Loucy (cell line): Measurements from ENCODE around the gene FDCSP.

Source experiments
- H2AFZ ChIP-seq: fragments of 200-600 bp; sonication (generic); 2 replicates; pipeline ENCODE4 v1.6.0; 2016; ENCODE audit warnings: antibody characterized with exemption, mild to moderate bottlenecking, low read length, moderate library complexity
- H3F3A ChIP-seq: fragments of 200-600 bp; 2 replicates; pipeline ENCODE4 v1.6.0; 2016; ENCODE audit warnings: antibody characterized with exemption, low read depth, mild to moderate bottlenecking
- H3K27me3 ChIP-seq: fragments of 200-600 bp; sonication (generic); 2 replicates; pipeline ENCODE4 v1.6.1; 2014; ENCODE audit warnings: low read length, mild to moderate bottlenecking; ENCODE audit not compliant: insufficient read depth, poor library complexity, severe bottlenecking
- H3K36me3 ChIP-seq: fragments of 200-600 bp; sonication (generic); 2 replicates; pipeline ENCODE4 v1.6.1; 2016; ENCODE audit warnings: low read length; ENCODE audit not compliant: insufficient read depth
- H3K4me1 ChIP-seq: fragments of 200-600 bp; sonication (generic); 2 replicates; pipeline ENCODE4 v1.5.1; 2014; ENCODE audit warnings: low read length, mild to moderate bottlenecking; ENCODE audit not compliant: insufficient read depth, poor library complexity, severe bottlenecking
- H3K4me2 ChIP-seq: fragments of 200-600 bp; sonication (generic); 2 replicates; pipeline ENCODE4 v1.6.0; 2014; ENCODE audit warnings: antibody characterized with exemption, low read length, low read depth, mild to moderate bottlenecking; ENCODE audit not compliant: poor library complexity, severe bottlenecking
- H3K4me3 ChIP-seq: fragments of 200-600 bp; sonication (generic); 2 replicates; pipeline ENCODE4 v1.5.1; 2014; ENCODE audit warnings: low read length, mild to moderate bottlenecking, mixed read lengths; ENCODE audit not compliant: poor library complexity, severe bottlenecking
- H3K79me2 ChIP-seq: fragments of 200-600 bp; sonication (generic); 2 replicates; pipeline ENCODE4 v1.6.1; 2014; ENCODE audit warnings: low read length; ENCODE audit not compliant: insufficient read depth
- H3K9ac ChIP-seq: fragments of 200-600 bp; sonication (generic); 2 replicates; pipeline ENCODE4 v1.6.0; 2014; ENCODE audit warnings: mild to moderate bottlenecking, low read depth, low read length, moderate library complexity; ENCODE audit not compliant: poor library complexity, severe bottlenecking
- H3K9me2 ChIP-seq: fragments of 200-600 bp; sonication (generic); replicated peaks from 2 replicates; pipeline ENCODE4 v1.6.1; 2016; ENCODE audit warnings: low read depth, low read length, mixed read lengths
- H3K9me3 ChIP-seq: fragments of 200-600 bp; sonication (generic); 2 replicates; pipeline ENCODE4 v1.6.1; 2014; ENCODE audit warnings: mild to moderate bottlenecking, antibody characterized with exemption, low read length, low read depth; ENCODE audit not compliant: insufficient read depth
- H4K20me1 ChIP-seq: fragments of 200-600 bp; sonication (generic); 2 replicates; pipeline ENCODE4 v1.6.0; 2014; ENCODE audit warnings: antibody characterized with exemption, low read length, mild to moderate bottlenecking; ENCODE audit not compliant: insufficient read depth, poor library complexity, severe bottlenecking
- EZH2phosphoT487 ChIP-seq: fragments of 200-600 bp; IDR thresholded peaks from 2 replicates; pipeline ENCODE4 v1.6.1; 2018; ENCODE audit warnings: antibody characterized with exemption, mild to moderate bottlenecking, moderate library complexity, borderline replicate concordance
- TF ChIP-seq, protein P1 (sequence below): fragments of 200-600 bp; sonication (generic); conservative IDR thresholded peaks from 2 replicates; pipeline ENCODE4 v1.5.1; 2014; ENCODE audit warnings: mild to moderate bottlenecking, antibody characterized with exemption, low read length

Gene FDCSP

DNA sequence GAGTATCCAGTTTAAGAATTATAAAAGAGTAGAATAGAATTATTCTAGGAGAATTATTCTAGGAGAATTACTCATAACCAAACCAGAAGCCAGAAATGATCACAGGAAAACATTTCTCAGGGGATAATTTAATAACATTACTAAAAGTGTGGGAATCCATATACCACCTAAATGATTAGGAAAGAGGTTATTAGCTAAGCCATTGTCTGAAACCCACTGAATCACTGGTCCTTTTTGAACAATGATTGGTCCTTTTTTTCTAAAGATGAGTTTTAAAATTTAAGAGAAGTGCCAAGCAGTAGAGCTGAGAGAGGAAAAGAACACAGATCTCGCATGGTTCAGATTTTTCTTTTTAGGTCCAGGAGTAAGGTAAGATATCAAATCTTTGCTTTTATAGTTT is 30.5 kb upstream of the FDCSP start, which contains the start of gene ODAM:
Gene ODAM, plus strand, starts transcription at position 301 of the 400 bp plus-strand sequence. CDS start 819 bp downstream, outside the sequence.
- Histone ChIP-seq H3K4me1 (no peaks in the 10 kb centered on the region), H3K27me3 (no peaks in the 10 kb centered on the region), H4K20me1 (no peaks in the 10 kb centered on the region), H2AFZ (no peak within 1 kb of the TSS), H3K9me3 (no peaks in the 10 kb centered on the region), H3K9me2 (no peaks in the 10 kb centered on the region), H3K4me3 (no peak within 1 kb of the TSS), H3F3A (no peaks in the 10 kb centered on the region), H3K36me3 (no peaks in the 10 kb centered on the region), H3K4me2 (no peak within 1 kb of the TSS), H3K9ac (no peak within 1 kb of the TSS), H3K79me2 (no peaks in the 10 kb centered on the region)
- TF ChIP-seq, protein P1, sequence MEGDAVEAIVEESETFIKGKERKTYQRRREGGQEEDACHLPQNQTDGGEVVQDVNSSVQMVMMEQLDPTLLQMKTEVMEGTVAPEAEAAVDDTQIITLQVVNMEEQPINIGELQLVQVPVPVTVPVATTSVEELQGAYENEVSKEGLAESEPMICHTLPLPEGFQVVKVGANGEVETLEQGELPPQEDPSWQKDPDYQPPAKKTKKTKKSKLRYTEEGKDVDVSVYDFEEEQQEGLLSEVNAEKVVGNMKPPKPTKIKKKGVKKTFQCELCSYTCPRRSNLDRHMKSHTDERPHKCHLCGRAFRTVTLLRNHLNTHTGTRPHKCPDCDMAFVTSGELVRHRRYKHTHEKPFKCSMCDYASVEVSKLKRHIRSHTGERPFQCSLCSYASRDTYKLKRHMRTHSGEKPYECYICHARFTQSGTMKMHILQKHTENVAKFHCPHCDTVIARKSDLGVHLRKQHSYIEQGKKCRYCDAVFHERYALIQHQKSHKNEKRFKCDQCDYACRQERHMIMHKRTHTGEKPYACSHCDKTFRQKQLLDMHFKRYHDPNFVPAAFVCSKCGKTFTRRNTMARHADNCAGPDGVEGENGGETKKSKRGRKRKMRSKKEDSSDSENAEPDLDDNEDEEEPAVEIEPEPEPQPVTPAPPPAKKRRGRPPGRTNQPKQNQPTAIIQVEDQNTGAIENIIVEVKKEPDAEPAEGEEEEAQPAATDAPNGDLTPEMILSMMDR, result no peak
- TF ChIP-seq EZH2phosphoT487, result no peak

DNA sequence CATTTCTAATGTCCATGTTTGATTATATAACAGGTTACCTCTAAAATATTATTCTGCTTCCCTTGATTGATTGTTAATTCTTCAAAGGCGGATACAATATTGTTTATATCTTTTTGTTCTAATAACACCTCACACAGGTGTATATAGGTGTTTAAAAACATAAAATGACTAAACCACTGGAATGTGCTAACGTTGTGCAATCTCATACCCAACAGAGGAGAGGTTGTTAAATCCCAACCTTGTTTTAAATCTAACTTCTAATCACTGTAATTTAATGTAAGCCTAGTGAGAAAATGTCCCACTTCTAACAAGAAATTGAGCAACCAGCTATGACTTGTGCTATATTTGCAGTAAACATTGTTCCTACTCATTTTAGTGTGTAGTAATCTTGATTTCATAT is 29.1 kb upstream of the FDCSP start:
- no peaks in the 10 kb centered on the region for H3K9me3 ChIP-seq
- H3K9ac ChIP-seq, result no peak overlapping the region
- no peaks in the 10 kb centered on the region for H3F3A ChIP-seq
- no peak overlapping the region for H3K4me2 ChIP-seq
- no peaks in the 10 kb centered on the region for H3K27me3 ChIP-seq
- H2AFZ ChIP-seq, result no peak overlapping the region
- no peaks in the 10 kb centered on the region for H3K79me2 ChIP-seq
- H4K20me1 ChIP-seq, result no peaks in the 10 kb centered on the region
- no peaks in the 10 kb centered on the region for H3K36me3 ChIP-seq
- no peak overlapping the region for H3K4me3 ChIP-seq
- H3K4me1 ChIP-seq, result no peaks in the 10 kb centered on the region
- no peaks in the 10 kb centered on the region for H3K9me2 ChIP-seq
- TF ChIP-seq, protein P1, result no peak
- TF ChIP-seq EZH2phosphoT487, result no peak

- no peak overlapping the region for H2AFZ ChIP-seq
Measured at GRCh38 chr4:70197842-70198241, 28.1 kb upstream of the FDCSP start.

More at GRCh38 chr4:70197842-70198241, 28.1 kb upstream of the FDCSP start:
- no peaks in the 10 kb centered on the region for H3K9me2 ChIP-seq
- H3K4me1 ChIP-seq, result no peaks in the 10 kb centered on the region
- TF ChIP-seq EZH2phosphoT487, result no peak
- TF ChIP-seq, protein P1, result no peak
- H3K9ac ChIP-seq, result no peak overlapping the region
- H3K36me3 ChIP-seq, result no peaks in the 10 kb centered on the region
- H4K20me1 ChIP-seq, result no peaks in the 10 kb centered on the region
- no peaks in the 10 kb centered on the region for H3F3A ChIP-seq
- H3K4me2 ChIP-seq, result no peak overlapping the region
- H3K27me3 ChIP-seq, result no peaks in the 10 kb centered on the region
- no peak overlapping the region for H3K4me3 ChIP-seq
- H3K9me3 ChIP-seq, result no peaks in the 10 kb centered on the region
- no peaks in the 10 kb centered on the region for H3K79me2 ChIP-seq
